Measurements from ENCODE around the gene EGFR.

The EGFR gene

DNA sequence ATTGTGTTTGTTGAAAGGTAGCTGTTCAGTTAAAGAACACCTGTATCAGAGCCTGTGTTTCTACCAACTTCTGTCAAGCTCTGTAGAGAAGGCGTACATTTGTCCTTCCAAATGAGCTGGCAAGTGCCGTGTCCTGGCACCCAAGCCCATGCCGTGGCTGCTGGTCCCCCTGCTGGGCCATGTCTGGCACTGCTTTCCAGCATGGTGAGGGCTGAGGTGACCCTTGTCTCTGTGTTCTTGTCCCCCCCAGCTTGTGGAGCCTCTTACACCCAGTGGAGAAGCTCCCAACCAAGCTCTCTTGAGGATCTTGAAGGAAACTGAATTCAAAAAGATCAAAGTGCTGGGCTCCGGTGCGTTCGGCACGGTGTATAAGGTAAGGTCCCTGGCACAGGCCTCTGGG, 154.9 kb downstream of the EGFR start:
- ATAC-seq, result no peak
- TF ChIP-seq ZNF70 (CRISPR knock-in tag; IDR thresholded peaks at IDR 0.05) (no peak), PATZ1 (CRISPR knock-in tag; IDR thresholded peaks at IDR 0.05; ENCODE audit: borderline replicate concordance) (no peak), TOX (CRISPR knock-in tag; IDR thresholded peaks at IDR 0.05; ENCODE audit: borderline replicate concordance) (no peak), ZFP30 (CRISPR knock-in tag; IDR thresholded peaks at IDR 0.05) (no peak), BACH2 (CRISPR knock-in tag; IDR thresholded peaks at IDR 0.05; ENCODE audit: borderline replicate concordance) (no peak), RARB (CRISPR knock-in tag; IDR thresholded peaks at IDR 0.05) (no peak), OSR1 (CRISPR knock-in tag; IDR thresholded peaks at IDR 0.05) (no peak), ZC3H10 (CRISPR knock-in tag; IDR thresholded peaks at IDR 0.05) (no peak), SNAI2 (CRISPR knock-in tag; IDR thresholded peaks at IDR 0.05) (no peak), ARNTL (CRISPR knock-in tag; IDR thresholded peaks at IDR 0.05; ENCODE audit: borderline replicate concordance, low read depth) (no peak), GLIS3 (CRISPR knock-in tag; IDR thresholded peaks at IDR 0.05) (no peak)
- TF ChIP-seq, protein P1, sequence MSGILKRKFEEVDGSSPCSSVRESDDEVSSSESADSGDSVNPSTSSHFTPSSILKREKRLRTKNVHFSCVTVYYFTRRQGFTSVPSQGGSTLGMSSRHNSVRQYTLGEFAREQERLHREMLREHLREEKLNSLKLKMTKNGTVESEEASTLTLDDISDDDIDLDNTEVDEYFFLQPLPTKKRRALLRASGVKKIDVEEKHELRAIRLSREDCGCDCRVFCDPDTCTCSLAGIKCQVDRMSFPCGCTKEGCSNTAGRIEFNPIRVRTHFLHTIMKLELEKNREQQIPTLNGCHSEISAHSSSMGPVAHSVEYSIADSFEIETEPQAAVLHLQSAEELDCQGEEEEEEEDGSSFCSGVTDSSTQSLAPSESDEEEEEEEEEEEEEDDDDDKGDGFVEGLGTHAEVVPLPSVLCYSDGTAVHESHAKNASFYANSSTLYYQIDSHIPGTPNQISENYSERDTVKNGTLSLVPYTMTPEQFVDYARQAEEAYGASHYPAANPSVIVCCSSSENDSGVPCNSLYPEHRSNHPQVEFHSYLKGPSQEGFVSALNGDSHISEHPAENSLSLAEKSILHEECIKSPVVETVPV (CRISPR knock-in tag; IDR thresholded peaks at IDR 0.05), result no peak
- TF ChIP-seq, protein P2, sequence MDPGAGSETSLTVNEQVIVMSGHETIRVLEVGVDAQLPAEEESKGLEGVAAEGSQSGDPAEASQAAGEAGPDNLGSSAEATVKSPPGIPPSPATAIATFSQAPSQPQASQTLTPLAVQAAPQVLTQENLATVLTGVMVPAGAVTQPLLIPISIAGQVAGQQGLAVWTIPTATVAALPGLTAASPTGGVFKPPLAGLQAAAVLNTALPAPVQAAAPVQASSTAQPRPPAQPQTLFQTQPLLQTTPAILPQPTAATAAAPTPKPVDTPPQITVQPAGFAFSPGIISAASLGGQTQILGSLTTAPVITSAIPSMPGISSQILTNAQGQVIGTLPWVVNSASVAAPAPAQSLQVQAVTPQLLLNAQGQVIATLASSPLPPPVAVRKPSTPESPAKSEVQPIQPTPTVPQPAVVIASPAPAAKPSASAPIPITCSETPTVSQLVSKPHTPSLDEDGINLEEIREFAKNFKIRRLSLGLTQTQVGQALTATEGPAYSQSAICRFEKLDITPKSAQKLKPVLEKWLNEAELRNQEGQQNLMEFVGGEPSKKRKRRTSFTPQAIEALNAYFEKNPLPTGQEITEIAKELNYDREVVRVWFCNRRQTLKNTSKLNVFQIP (CRISPR knock-in tag; IDR thresholded peaks at IDR 0.05; ENCODE audit: borderline replicate concordance, low read depth), result no peak

GRCh38 chr7:55174456-55174855, 155.6 kb downstream of the EGFR start:
- TF ChIP-seq TSHZ2 (CRISPR knock-in tag; IDR thresholded peaks at IDR 0.05), result no peak
- no peak for TF ChIP-seq GLIS3 (CRISPR knock-in tag; IDR thresholded peaks at IDR 0.05)
- TF ChIP-seq ISL1 (CRISPR knock-in tag; IDR thresholded peaks at IDR 0.05), result no peak
- TF ChIP-seq RARB (CRISPR knock-in tag; IDR thresholded peaks at IDR 0.05), result no peak
- TF ChIP-seq, protein P1 (CRISPR knock-in tag; IDR thresholded peaks at IDR 0.05), result no peak
- no peak for TF ChIP-seq ZFP3 (CRISPR knock-in tag; IDR thresholded peaks at IDR 0.05)
- TF ChIP-seq SNAI2 (CRISPR knock-in tag; IDR thresholded peaks at IDR 0.05), result no peak
- no peak for TF ChIP-seq PPARA (CRISPR knock-in tag; IDR thresholded peaks at IDR 0.05; ENCODE audit: borderline replicate concordance)
- no peak for TF ChIP-seq ZFP30 (CRISPR knock-in tag; IDR thresholded peaks at IDR 0.05)
- TF ChIP-seq, protein P2 (CRISPR knock-in tag; IDR thresholded peaks at IDR 0.05; ENCODE audit: borderline replicate concordance, low read depth), result no peak
- no peak for TF ChIP-seq ZC3H10 (CRISPR knock-in tag; IDR thresholded peaks at IDR 0.05)
- no peak for TF ChIP-seq CREB5 (CRISPR knock-in tag; IDR thresholded peaks at IDR 0.05; ENCODE audit: low read depth)
- no peak for TF ChIP-seq OSR1 (CRISPR knock-in tag; IDR thresholded peaks at IDR 0.05)
- no peak for TF ChIP-seq ZNF565 (CRISPR knock-in tag; conservative IDR thresholded peaks at IDR 0.05; ENCODE audit: low read depth)
- TF ChIP-seq ZNF8 (CRISPR knock-in tag; IDR thresholded peaks at IDR 0.05), result no peak
- ATAC-seq, result no peak

Data from SK-N-SH treated with all-trans-retinoic acid at 6 μM for 48 hours (cell line).